Heart left ventricle (tissue), 13 donors: Measurements from ENCODE around the gene BRK1.

Source experiments
- CTCF ChIP-seq, 12 donors: fragments of 200-600 bp; sonication (generic) in 4 of 12; IDR thresholded peaks; one replicate each; pipeline versions ENCODE4 v1.5.0 to v1.8.0; 2018 to 2022; ENCODE audit warnings: antibody characterized with exemption in 12 of 12, mild to moderate bottlenecking in 5 of 12
- POLR2A ChIP-seq, 2 donors: fragments of 450-650 bp; IDR thresholded peaks; one replicate each; pipeline ENCODE4 v1.6.1; 2017; ENCODE audit warnings: antibody characterized with exemption in 2 of 2, mild to moderate bottlenecking in 2 of 2, moderate library complexity in 2 of 2
- donor health status: ischemic (EF 13 %, LVEDD 7.1; RV severe dilation, severe dysfunction).
- donor health status: DM: no; HTN: yes; CAD: no.
- donor health status: DM: no; HTN: no; CAD: no.
- donor health status: ischemic (EF 25% LVEDD 6.9; RV normal size, moderate dysfunction).
- donor health status: ischemic (EF 25% LVEDD 5.7; RV mildly dilated, moderate dysfunction).
- donor health status: ischemic (EF 35%, LVEDD 5.7; RV mildly dilated, moderate dysfunction).
- donor health status: nonischemic (EF 11% LVEDD 7.7; RV severe dilation, severe dysfunction).
- donor health status: DM: yes; HTN: yes; CAD: no.
- donor health status: PGD.
- donor health status: ischemic (EF 29% LVEDD 5.4; RV normal size, mild dysfunction).
- donor health status: nonischemic (EF 23%, LVEDD 6.1; RV moderate dilation, normal function).

- TF ChIP-seq CTCF (IDR thresholded peaks at IDR 0.05) = no peak
- no peak for TF ChIP-seq POLR2A (IDR thresholded peaks at IDR 0.05)
Observed at GRCh38 chr3:10116138-10116460, 624 bp downstream of the BRK1 start.
